Stimulated activated CD4-positive, alpha-beta T cell treated with anti-CD3 and anti-CD28 coated beads, Interleukin-12 subunit alpha, Interleukin-12 subunit beta, amount 100 ng/mL, for 48 hours (primary cell): Measurements from ENCODE around the gene ZFYVE16.
"Not testable (repeated sequence)": the region's sequence is repeated elsewhere in the genome, so short reads cannot be mapped to it uniquely, and the experiment has no call there.

ENCODE experiments used
- DNase-seq, 3 donors: peaks; one replicate each; pipeline ENCODE4 v3.0.0-alpha.2; 2020; ENCODE audit warnings: low read depth in 2 of 3, low spot score in 1 of 3

The ZFYVE16 gene

DNA sequence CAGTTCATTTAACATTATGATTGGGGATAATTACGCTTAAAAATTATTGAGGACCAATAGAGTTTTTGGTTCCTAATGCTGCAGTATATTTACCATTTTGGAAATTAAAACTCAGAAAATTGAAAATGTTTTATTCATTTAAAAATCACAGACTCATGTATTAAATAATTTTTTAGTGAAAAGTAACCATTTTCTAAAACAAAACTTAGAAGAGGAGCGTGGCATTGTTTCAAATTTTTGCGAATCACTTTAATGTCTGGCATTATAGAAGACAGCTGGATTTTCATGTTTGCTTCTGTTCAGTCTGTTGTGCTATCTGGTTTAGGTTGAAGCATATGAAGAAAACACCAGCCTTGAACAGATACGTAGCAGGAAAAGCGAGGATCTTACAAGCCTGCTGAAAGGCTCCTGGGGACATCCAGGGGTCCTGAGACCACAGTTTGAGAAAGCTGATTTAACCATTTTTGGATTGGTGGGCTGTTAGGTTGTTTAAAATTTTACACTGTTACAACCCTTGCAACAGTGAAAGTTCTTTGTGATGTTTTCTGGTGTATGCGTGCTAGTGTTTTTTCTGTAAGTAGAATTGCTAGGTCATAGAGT lies 1.6 kb downstream of the ZFYVE16 start:
- no peak for DNase-seq

DNA sequence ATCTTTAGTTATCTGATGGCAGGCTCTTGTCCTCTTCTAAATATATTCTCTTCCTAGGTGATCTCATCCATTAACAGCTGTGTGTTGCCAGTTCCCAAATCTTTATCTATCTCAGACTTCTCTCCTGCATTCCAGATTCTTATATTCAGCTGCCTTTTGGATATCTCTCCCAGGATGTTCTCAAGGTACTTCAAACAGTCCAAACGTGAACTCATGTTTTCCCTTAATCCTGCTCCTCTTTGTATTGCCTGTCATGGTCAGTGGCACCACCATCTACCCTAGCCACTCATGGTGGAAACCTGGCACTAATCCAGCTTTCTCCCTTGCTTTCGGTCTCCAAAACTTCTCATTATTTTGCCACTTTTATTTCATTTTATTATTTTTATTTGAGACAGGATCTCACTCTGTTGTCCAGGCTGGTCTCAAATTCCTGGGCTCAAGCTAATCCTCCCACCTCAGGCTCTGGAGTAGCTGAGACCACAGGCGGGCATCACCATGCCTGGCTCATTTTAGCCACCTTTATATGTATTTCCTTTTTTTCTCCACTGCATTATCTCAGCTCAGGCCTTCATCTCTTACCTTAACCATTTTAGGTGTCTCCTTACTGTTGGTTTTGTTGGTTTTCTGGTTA lies 3.8 kb downstream of the ZFYVE16 start:
- DNase-seq = no peak

DNA sequence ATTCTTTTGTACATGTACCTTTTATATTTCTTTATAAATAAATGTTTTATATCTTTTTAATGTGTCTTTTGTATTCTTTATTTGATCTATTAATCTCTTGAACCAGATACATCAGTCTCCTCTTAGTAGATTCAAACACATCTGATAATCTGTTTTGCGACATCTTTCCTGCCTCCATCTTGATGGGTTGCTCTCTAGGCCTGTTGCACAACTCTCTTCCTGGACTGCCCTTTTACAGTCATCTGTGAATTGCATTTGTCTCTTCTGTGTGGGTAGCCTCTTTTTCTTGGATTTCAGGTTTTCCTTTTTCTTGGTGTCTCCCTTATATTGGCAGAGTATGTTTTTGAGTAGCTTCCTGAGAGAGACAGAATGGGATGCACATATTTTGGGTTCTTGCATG lies 6.2 kb downstream of the ZFYVE16 start:
- DNase-seq = no peak

DNA sequence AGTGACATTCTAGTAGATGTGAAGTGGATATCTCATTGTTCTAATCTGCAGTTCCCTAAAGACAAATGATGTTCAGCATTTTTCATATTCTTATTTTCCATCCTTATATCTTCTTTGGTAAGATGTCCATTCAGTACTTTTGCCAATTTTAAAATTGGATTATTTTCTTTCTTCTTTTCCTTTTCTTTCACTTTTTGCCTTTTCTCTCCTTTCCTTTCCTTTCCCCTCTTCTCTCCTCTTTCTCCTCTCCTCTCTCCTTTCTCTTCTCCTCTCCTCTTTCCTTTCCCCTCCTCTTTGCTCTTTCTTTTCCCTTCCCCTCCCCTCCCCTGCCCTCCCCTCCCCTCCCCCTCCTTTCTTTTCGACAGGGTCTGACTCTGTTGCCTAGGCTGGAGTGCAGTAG lies 10.1 kb downstream of the ZFYVE16 start:
- DNase-seq = no peak

DNA sequence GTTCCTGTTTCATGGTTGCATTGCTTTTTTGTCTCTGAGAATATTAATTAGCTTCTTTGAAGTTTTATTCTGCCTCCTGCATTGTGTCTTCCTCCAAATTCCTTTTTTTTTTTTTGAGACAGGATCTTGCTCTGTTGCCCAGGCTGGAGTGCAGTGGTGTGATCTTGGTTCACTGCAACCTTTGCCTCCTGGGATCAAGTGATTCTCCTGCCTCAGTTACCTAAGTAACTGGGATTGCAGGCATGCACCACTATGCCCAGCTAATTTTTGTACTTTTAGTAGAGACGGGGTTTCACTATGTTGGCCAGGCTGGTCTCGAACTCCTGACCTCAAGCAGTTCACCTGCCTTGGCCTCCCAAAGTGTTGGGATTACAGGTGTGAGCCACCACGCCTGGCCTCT lies 16.5 kb downstream of the ZFYVE16 start:
- not testable (repeated sequence) for DNase-seq

DNA sequence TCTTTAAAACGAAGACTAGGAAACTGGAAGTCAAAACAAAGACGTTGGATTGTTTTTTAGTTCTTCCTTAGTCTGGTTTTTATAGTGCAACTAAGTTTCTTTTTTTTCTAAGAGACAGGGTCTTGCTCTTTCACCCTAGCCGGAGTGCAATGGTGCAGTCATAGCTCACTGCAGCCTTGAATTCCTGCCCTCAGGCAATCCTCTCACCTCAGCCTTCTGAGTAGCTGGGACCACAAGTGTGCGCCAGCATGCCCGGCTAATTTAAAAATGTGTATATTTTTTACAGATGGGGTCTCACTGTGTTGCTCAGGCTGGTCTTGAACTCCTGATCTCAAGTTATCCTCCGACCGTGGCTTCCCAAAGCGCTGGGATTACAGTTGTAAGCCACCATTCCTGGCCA lies 27.6 kb downstream of the ZFYVE16 start:
- DNase-seq = no peak

DNA sequence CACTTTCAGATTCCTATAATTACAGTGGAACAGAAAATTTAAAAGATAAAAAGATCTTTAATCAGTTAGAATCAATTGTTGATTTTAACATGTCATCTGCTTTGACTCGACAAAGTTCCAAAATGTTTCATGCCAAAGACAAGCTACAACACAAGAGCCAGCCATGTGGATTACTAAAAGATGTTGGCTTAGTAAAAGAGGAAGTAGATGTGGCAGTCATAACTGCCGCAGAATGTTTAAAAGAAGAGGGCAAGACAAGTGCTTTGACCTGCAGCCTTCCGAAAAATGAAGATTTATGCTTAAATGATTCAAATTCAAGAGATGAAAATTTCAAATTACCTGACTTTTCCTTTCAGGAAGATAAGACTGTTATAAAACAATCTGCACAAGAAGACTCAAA lies 29.5 kb downstream of the ZFYVE16 start:
- no peak for DNase-seq

DNA sequence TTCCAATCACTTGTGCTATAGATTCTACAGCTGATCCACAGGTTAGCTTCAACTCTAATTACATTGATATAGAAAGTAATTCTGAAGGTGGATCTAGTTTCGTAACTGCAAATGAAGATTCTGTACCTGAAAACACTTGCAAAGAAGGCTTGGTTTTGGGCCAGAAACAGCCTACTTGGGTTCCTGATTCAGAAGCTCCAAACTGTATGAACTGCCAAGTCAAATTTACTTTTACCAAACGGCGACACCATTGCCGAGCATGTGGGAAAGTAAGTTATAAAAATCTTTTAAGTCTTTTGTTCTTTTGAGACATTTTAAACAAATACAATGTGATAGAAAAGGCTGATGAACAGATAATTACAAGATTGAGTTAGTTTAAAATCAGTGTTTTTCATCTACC lies 30.9 kb downstream of the ZFYVE16 start:
- no peak for DNase-seq

DNA sequence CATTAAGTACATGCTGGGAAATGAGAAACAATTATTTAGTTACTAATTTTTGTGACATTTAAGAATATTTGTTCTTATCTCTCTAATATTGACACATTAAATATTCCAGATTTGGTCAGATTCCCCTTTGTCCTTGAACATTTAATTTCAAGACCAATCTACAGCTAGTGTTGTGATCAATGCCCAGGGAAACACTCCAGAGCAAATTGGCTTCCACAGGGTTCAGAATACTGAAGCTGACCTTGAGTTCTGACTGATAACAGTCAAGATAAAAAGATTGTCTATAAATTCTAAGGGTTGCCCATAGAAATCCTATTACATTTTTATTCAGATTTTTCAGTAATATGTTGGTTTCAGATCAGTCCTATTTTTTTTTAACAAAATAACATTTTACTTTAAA lies 31.3 kb downstream of the ZFYVE16 start:
- DNase-seq = no peak

DNA sequence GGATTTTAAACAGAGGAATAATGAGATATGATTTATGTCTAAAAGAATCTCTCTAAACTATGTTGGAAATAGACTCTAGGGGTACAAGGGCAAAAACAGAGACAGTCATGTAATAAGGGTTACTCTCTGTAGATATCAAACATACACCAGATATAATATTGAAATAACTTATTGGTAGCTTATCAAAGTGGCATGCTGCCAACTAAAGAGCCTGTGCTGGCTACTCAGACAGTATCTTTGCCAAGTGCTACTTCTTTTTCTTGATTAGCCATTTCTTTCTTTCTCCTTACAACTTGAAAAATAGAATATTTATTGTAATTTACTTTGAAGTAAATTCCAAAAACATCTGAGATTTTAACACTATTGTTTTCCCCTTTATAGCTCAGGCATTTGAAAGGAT lies 34.9 kb downstream of the ZFYVE16 start:
- no peak for DNase-seq

DNA sequence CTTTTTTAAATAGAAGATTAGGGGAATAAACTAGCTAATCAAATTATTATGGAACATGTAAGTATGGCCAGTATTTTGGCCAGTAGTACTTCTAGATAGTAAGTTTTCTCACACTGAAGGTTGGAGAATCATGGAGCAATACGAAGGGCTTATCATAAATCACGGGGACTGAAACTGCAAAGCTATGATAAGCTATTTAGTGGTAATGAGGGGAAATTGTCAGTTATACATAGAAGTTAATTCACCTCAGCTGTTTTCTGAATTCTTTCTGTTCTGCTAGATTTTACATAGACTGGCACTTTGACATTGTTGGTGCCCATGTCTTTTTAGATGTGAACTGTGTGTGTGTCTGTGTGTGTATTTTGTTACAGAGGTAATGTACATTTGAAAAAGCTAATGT lies 45.5 kb downstream of the ZFYVE16 start:
- DNase-seq = no peak

DNA sequence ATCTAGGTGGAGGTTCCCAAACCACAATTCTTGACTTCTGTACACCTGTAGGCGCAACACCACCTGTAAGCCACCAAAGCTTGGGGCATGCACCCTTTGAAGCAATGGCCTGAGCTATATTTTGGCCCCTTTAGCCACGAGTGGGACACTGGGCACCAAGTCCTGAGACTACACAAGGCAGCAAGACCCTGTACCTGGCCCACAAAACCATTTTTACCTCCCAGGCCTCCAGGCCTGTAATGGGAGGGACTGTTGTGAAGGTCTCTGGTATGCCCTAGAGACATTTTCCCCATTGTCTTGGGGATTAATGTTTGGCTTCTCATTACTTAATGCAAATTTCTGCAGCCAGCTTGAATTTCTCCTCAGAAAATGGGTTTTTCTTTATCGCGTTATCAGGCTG lies 55.4 kb downstream of the ZFYVE16 start:
- no peak for DNase-seq

DNA sequence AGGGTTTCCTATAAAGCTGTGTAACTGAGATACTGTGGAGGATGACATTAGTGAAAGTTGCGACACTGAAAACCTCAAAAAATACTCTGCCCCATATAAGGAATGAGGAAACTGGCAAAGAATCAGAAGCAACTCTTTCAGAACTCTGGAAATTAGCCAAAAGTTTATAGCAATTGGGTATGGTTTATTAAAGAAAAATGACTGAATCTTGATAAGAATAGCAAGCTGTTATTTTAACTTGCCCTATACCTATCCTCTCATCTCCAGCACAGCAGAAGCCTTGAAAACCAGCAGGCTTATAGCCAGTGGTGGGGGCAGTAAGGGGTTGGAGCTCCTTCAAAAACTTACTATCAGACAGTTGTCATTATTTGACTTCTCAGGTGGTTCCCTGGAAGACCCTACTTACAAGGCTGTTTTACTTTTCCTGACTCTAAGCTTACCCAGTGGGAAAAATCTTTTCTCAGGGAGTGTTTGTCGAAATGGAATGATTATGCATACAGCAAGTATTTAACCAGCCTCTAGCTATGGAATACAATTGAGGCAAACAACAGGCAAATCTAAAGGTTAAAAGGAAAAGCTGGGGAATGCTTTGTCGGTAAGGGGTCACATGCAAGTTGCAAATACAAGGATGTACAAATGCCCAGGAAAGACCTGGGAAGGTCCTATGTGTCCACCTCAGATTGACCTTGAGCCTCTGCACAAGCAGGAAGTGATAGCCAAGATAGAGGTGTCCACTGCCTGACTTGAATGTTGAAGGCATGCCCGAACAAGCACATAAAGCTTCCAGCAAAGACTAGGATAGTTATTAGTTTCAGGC lies 59.0 kb downstream of the ZFYVE16 start:
- no peak for DNase-seq

DNA sequence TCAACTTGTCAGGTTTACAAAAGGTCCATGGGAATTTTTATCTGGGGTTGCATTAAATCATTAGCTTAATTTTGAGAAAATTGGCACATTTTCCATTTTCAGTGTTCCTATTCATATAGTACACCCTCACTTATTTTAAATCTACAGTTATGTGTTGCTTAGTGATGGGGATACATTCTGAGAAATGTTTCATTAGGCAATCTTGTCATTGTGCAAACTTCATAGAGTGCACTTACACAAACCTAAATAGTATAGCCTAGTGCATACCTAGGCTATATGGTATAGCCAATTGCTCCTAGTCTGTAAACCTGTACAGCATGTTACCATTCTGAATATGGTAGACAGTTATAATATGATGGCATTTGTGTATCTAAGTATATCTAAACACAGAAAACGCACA lies 60.3 kb downstream of the ZFYVE16 start:
- DNase-seq = no peak

DNA sequence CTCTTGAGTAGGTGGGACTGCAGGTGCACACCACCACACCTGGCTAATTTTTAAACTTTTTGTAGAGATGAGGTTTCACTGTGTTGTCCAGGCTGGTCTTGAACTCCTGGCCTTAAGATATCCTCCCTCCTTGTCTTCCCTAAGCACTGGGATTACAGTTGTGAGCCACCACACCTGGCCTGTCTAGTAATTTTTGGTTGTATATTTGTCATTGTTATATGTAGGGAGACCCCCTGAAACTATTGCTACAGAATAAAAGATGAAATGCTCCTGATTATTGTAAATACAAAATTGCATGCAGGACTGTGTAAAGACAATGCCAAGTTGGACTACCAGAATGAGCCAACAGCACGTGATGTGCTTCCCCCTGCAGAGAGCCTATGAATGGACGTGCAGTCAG lies 62.8 kb downstream of the ZFYVE16 start:
- not testable (repeated sequence) for DNase-seq

DNA sequence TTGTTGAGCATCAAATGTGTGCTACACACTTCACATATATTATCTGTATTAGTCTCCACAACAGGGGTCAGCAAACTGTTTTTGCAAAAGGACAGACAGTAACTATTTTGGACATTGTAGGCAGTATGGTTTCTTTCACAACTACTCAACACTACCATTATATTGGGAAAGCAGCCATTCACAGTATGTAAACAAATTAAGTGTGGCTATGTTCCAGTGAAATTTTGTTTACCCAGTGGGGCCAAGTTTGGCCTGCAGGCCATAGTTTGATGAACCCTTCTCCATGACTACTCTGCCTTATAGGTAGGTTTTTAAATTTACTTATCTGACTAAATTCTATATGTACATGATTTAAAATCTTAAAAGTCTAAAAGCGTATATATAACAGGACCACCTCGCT lies 67.1 kb downstream of the ZFYVE16 start:
- DNase-seq = no peak

DNA sequence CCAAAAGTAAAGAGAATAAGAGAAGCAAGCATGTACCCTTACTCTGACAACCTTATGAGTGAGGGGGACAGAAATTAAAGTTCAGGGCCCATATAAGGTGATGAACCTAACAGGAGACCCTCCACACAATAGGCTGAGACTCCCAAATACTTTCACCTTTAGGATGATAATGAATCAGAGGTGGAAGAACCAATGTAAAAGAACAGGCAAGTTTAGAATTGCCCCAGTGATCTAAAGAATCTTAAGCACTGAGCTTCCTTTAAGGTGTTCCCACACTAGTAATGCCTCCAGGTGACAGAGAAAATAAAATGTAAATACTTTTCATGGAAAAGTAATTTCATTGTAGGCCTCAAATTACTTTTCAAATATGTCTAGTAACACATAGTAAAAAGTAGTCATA lies 71.8 kb downstream of the ZFYVE16 start:
- DNase-seq = no peak

DNA sequence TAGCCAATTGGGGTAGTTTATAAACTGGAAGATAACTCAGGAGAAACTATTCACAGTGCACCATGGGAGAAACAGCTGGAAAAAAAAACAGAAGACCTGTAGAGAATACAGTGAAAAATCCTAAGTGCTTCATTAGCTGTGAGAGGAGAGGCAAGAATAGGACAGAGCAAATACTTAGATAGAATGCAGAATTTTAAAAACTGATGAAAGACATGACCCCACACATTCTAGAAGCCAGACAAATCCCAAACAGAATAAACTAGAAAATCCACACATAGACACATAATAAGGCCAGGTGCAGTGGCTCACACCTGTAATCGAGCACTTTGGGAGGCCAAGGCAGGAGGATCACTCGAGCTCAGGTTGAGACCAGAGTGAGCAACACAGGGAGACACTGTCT lies 72.5 kb downstream of the ZFYVE16 start:
- DNase-seq = no peak

DNA sequence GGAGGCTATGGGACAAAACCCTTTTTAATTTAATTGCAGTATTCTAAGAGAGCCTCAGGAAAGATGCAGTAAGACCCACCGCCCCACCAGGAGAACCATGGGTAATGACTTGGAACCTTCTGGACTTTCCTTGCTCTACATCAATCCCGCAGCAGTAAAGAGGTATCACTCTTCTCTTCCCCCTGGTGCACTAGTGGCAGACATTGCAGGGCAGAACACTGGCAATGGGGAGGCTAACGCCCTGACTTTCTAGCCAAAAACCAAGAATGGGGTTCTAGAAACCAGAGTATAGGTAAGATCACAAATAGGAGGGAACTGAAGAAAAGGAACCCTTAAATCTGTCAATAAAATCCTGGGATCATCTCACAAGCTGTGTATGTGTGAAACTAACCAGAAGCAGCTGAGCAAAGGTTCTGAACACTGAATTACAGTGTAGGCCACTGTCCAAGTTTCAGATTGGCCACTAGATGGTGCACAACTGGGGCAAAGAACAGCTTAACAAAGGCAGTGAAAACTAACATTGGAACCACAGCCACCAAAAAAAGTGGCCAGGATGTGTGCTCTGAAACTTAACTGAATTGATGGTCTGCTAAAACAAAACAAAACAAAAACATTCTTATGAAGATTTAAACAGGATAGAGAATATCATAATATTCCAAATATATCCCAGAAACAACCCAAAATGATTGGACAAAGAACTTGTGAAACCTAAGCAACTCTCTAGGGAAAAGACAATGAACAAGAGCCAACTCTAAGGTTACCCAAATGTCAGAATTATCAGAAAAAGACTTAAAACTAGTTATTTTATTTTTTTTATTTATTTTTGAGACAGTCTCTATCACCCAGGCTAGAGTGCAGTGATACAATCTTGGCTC lies 73.4 kb downstream of the ZFYVE16 start:
- peak in 1 of 3 donors; percentile 15 for DNase-seq

DNA sequence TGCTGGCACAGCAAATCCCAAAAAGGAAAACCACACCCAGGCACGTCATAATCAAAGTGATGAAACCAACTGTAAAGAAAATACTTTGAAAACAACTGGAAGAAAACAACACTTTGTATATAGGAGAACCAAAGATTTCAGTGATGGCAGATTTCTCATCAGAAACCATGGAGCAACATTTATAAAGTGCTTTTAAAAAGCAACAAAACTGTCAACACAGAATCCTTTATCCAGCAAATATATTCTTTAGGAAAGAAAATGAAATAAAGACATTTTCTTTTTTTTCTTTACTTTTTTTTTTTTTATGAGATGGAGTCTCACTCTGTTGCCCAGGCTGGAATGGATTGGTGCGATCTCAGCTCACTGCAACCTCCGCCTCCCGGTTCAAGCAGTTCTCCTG lies 74.7 kb downstream of the ZFYVE16 start:
- DNase-seq = no peak

DNA sequence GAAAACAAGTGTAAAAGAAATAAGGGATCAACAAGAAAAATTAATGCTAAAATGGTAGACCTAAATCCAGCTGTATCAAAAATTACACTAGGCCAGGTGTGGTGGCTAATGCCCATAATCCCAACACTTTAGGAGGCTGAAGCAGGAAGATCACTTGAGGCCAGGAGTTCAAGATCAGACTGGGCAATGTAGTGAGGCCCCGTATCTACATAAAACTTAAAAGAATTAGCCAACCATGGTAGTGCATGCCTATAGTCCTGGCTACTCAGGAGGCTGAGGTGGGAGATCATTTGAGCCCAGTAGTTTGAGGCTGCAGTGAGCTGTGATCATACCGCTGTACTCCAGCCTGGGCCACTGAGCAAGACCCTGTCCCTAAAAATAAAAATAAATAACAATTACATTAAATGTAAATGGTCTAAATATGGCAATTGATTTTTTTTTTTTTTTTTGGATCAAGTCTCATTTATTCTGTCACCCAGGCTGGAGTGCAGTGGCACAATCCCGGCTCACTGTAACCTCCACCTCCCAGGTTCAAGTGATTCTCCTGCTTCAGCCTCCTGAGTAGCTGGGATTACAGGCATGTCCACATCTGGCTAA lies 75.9 kb downstream of the ZFYVE16 start:
- no peak for DNase-seq
